NOMO-1 treated with dmso at 0.1 percent for 144 hours (cell line): ENCODE data around the gene SEC31B.
A peak's percentile ranks its signal among the peaks of the same experiment; 100 is the strongest.

Experiments
- DNase-seq: peaks from one replicate; lab custom pipeline; 2025; ENCODE audit not compliant: unreplicated experiment; lab: John Stamatoyannopoulos, UW

The SEC31B gene

DNA sequence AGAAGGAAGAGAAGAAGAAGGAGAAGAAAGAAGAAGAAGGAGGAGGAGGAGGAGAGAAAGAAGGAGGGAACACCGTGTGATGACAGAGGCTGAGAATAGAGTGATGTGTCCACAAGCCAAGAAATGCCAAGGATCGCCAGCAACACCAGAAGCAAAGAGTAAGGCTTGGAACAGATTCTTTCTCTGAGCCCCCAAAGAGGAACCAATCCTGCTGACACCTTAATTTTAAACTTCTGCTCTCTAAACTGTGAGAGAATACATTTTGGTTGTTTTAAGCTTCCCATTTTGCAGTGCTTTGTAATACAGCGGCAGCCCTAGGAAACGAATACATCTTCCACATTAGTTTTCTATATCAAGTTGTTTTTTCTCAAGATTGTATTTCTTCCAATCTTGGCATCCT lies 70.7 kb downstream of the SEC31B start:
- peak; percentile 8 for DNase-seq

DNA sequence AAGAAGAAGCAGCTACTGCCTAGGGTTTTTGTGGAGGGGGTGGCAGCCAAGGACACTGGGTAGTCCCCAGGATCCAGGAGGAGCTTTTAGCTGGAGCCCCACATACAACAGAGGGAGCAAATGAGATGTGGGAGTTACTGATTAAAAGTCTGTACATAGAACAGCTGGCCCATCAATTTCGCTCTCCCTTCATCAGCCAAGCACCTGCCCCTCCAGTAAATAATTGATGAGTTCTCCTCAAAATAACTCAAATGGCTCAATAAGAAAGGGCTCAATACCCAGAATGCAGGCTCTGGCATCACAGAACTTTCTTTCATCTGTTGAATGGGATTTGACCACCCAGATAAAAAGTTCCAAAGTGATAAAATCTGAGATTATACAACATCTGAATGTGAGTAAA lies 72.0 kb downstream of the SEC31B start:
- no peak for DNase-seq

DNA sequence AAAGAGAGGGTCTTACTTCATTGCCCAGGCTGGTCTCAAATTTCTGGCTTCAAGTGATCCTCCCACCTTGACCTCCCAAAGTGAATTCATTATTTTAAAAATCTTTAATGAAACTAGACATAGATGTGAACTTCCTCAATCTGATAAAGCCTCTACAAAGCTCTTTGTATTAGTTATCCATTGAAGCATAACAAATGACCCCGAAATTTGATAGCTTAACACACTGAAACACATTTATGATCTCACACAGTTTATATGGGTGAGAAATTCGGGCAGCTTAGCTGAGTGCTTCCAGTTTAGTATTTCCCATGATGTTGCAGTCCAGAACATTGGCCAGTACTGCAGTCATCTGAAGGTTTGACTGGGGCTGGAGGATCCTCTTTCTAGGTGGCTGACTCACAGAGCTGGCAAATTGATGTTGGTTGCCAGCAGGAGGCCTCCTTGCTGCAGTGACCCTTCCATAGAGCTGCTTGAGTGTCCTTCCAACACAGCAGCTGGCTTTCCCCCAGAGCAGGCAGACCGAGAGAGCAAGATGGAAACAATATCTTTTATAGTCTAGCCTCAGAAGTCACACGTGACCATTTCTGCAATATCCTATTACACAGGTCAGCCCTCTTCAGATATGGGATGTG lies 73.4 kb downstream of the SEC31B start:
- DNase-seq: no peak

DNA sequence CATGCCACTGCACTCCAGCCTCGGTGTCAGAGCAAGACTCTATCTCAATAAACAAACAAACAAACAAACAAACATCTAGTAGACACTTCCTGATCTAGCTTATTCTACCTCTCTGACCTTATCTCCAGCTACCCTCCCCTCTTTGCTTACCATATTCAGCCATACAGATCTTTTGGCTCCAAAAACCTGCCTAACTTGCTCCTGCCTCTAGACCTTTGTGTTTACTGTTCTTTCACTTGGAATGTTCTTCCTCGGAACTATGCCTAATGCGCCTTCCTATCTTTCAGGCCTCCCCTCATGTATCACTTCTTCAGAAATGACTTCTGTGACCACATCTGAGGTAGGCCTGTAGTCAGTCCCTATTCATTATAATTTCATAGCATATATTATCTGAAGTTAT lies 77.1 kb downstream of the SEC31B start:
- no peak for DNase-seq

DNA sequence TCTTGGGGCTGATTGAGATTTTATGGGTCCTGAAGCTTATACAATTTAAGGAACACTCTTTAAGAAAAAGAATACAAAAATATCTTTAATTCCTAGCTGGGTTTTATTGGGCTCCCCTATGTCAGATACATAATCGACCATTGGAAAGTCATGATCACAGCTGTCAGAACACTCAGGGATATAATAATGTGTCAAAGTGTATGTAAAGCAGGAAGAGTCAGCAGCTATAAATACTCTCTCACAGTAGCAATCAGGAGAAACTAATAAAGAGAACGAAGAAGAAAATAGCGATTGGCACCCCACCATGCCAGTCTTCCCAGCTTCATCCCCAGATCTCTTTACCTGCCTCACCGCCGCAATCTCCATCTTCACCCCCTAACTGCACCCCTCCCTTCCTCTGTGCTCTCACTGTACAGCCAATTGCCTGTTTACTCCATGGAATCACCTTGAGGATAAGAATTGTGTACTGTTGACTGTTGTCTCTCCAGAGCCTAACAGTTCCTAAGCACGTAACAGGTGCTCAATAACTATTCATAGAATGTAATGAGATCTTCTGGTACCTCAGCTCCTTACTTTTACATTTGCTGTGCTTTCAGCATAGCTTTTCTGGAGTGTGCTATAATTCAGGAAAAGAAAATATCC lies 80.9 kb downstream of the SEC31B start:
- no peak for DNase-seq
